Measurements from ENCODE around the gene FREM1. TPM values are rescaled to one million over a fixed set of nuclear protein-coding genes. Genes with fewer than 3 reads are reported as not detected.

Gene FREM1
- total RNA-seq, 1 experiment from 2014 or later: 0.50 TPM

DNA sequence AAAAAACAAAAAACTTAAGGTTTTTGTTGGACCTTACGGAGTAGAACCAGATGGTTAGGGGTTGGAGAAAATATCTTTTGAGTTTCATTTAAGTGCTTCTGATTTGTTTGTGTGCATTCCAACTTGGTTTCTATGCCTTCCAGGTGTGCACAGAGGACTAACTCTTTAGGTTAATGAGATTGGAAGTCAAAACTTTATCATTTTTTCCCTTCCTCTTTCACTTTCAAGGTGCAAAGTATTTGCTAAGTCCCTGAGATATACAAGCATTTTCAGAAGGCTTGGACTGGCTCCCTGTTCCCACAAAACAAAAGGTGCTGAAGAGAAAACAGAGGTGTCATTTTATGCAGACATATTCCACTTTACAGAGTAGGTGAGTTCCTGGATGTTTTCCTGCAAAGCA lies 157.4 kb downstream of the FREM1 start:
- CTCF ChIA-PET: interaction anchor here (0.7 kb wide), 1 partner anchor 319 kb away, joined by 3 read pairs; no protein-coding TSS in a partner anchor
- DNase-seq: no peak
- H3K9me3 ChIP-seq: no peaks in the 10 kb centered on the region
- H3K4me1 Mint-ChIP-seq (ENCODE audit: low read depth, unreplicated experiment): no peaks in the 10 kb centered on the region
- no peak overlapping the region for H3K4me3 ChIP-seq (ENCODE audit: low read depth, low read length)
- TF ChIP-seq, protein P1, sequence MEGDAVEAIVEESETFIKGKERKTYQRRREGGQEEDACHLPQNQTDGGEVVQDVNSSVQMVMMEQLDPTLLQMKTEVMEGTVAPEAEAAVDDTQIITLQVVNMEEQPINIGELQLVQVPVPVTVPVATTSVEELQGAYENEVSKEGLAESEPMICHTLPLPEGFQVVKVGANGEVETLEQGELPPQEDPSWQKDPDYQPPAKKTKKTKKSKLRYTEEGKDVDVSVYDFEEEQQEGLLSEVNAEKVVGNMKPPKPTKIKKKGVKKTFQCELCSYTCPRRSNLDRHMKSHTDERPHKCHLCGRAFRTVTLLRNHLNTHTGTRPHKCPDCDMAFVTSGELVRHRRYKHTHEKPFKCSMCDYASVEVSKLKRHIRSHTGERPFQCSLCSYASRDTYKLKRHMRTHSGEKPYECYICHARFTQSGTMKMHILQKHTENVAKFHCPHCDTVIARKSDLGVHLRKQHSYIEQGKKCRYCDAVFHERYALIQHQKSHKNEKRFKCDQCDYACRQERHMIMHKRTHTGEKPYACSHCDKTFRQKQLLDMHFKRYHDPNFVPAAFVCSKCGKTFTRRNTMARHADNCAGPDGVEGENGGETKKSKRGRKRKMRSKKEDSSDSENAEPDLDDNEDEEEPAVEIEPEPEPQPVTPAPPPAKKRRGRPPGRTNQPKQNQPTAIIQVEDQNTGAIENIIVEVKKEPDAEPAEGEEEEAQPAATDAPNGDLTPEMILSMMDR (IDR thresholded peaks at IDR 0.05; ENCODE audit: insufficient read depth in 1 of 2, low read depth in 1 of 2, low read length in 1 of 2, severe bottlenecking in 1 of 2, unreplicated experiment in 1 of 2): no peak
- POLR2A ChIA-PET: no interaction called here
- no peaks in the 10 kb centered on the region for H3K36me3 Mint-ChIP-seq (ENCODE audit: insufficient read depth, unreplicated experiment)
- no peaks in the 10 kb centered on the region for H3K27me3 ChIP-seq (replicated peaks; ENCODE audit: control insufficient read depth, insufficient read depth, low read length)
- H3K9me3 Mint-ChIP-seq (ENCODE audit: unreplicated experiment): no peaks in the 10 kb centered on the region
- no peak overlapping the region for H3K27ac Mint-ChIP-seq (ENCODE audit: unreplicated experiment)
- peaks cover 3% of the 10 kb centered on the region for H3K27me3 Mint-ChIP-seq (ENCODE audit: insufficient read depth, unreplicated experiment)
- no TSS peak for BruUV-seq (replicated peaks)
- H3K4me1 ChIP-seq: no peaks in the 10 kb centered on the region
- no peaks in the 10 kb centered on the region for H3K36me3 ChIP-seq (ENCODE audit: control insufficient read depth, insufficient read depth, low read length)
- no peak overlapping the region for H3K4me3 Mint-ChIP-seq (ENCODE audit: unreplicated experiment)
- intact Hi-C loops (cut with micrococcal nuclease; ENCODE audit: unreplicated experiment): no loop called here

DNA sequence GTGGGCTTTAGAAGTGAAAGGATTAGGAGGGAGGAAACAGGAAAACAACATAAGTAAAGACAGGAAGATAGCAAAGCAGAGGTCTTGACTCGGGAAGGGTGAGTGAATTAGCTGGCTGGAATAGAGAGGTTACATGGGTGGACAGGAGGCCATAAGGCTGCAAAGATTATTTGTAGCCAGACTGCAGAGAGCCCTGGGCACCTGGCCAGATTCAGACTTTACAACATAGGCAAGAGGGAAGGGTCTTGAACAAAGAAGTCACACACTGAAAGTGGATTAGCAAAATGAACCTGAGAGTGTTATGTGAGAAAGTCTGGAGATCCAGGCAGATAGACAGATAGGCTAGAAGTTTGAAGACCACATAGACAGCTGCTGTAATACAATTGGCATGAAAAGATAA lies 158.0 kb downstream of the FREM1 start:
- CTCF ChIA-PET: no interaction called here
- DNase-seq: no peak
- Mint-ChIP-seq H3K4me3 (ENCODE audit: unreplicated experiment) (no peak overlapping the region), H3K27ac (ENCODE audit: unreplicated experiment) (no peak overlapping the region), H3K36me3 (ENCODE audit: insufficient read depth, unreplicated experiment) (no peaks in the 10 kb centered on the region), H3K4me1 (ENCODE audit: low read depth, unreplicated experiment) (no peaks in the 10 kb centered on the region), H3K27me3 (ENCODE audit: insufficient read depth, unreplicated experiment) (peaks cover 3% of the 10 kb centered on the region), H3K9me3 (ENCODE audit: unreplicated experiment) (no peaks in the 10 kb centered on the region)
- POLR2A ChIA-PET: no interaction called here
- BruUV-seq (replicated peaks): no TSS peak
- Histone ChIP-seq H3K9me3 (no peaks in the 10 kb centered on the region), H3K36me3 (ENCODE audit: control insufficient read depth, insufficient read depth, low read length) (no peaks in the 10 kb centered on the region), H3K4me1 (no peaks in the 10 kb centered on the region), H3K27me3 (replicated peaks; ENCODE audit: control insufficient read depth, insufficient read depth, low read length) (no peaks in the 10 kb centered on the region), H3K4me3 (ENCODE audit: low read depth, low read length) (no peak overlapping the region)
- intact Hi-C loops (cut with micrococcal nuclease; ENCODE audit: unreplicated experiment): no loop called here
- TF ChIP-seq, protein P1 (IDR thresholded peaks at IDR 0.05; ENCODE audit: insufficient read depth in 1 of 2, low read depth in 1 of 2, low read length in 1 of 2, severe bottlenecking in 1 of 2, unreplicated experiment in 1 of 2): no peak

DNA sequence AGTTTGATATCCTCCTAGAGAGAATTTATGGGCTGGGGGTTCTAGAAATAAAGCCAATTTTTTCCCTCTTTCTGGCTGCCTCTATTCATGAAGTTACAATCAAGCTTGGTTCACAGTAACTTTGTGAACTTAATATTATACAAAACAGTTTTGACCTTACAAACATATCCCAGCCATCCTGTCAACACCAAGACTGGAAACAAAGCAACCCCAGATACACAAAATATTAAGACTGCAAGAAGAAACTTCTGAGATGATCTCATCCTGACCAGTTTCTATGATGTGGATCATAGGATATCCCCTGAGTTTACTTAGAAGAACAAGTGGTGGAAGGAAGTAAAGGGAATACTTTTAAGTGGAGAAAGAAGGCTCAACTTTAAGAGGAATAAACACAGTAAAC lies 159.4 kb downstream of the FREM1 start:
- H3K36me3 Mint-ChIP-seq (ENCODE audit: insufficient read depth, unreplicated experiment): no peaks in the 10 kb centered on the region
- H3K36me3 ChIP-seq (ENCODE audit: control insufficient read depth, insufficient read depth, low read length): no peaks in the 10 kb centered on the region
- peaks cover 3% of the 10 kb centered on the region for H3K27me3 Mint-ChIP-seq (ENCODE audit: insufficient read depth, unreplicated experiment)
- POLR2A ChIA-PET: no interaction called here
- no peak for DNase-seq
- intact Hi-C loops (cut with micrococcal nuclease; ENCODE audit: unreplicated experiment): no loop called here
- no peaks in the 10 kb centered on the region for H3K9me3 Mint-ChIP-seq (ENCODE audit: unreplicated experiment)
- no peaks in the 10 kb centered on the region for H3K4me1 ChIP-seq
- no peak overlapping the region for H3K27ac Mint-ChIP-seq (ENCODE audit: unreplicated experiment)
- CTCF ChIA-PET: no interaction called here
- TF ChIP-seq, protein P1 (IDR thresholded peaks at IDR 0.05; ENCODE audit: insufficient read depth in 1 of 2, low read depth in 1 of 2, low read length in 1 of 2, severe bottlenecking in 1 of 2, unreplicated experiment in 1 of 2): no peak
- H3K9me3 ChIP-seq: no peaks in the 10 kb centered on the region
- BruUV-seq (replicated peaks): no TSS peak
- H3K27me3 ChIP-seq (replicated peaks; ENCODE audit: control insufficient read depth, insufficient read depth, low read length): no peaks in the 10 kb centered on the region
- H3K4me3 Mint-ChIP-seq (ENCODE audit: unreplicated experiment): no peak overlapping the region
- no peaks in the 10 kb centered on the region for H3K4me1 Mint-ChIP-seq (ENCODE audit: low read depth, unreplicated experiment)
- no peak overlapping the region for H3K4me3 ChIP-seq (ENCODE audit: low read depth, low read length)

All from Caco-2 (cell line).